Lower leg skin (tissue), 4 donors: ENCODE data around the gene DNTTIP2. TPM values are rescaled to one million over a fixed set of nuclear protein-coding genes. Genes with fewer than 3 reads are reported as not detected.

Experiments used
- DNase-seq, 2 donors: peaks; one replicate each; pipeline ENCODE4 v3.0.0-alpha.2; 2019; ENCODE audit warnings: low spot score in 2 of 2
- H3K4me3 ChIP-seq: fragments of 200-600 bp; sonication (generic); 2 replicates; pipeline ENCODE4 v1.5.1; 2017; ENCODE audit warnings: mild to moderate bottlenecking, low read depth; ENCODE audit not compliant: poor library complexity, severe bottlenecking
- POLR2A ChIP-seq, 2 donors: fragments of 450-650 bp; IDR thresholded peaks; one replicate each; pipeline ENCODE4 v1.6.1; 2016 to 2017; ENCODE audit warnings: antibody characterized with exemption in 2 of 2, mild to moderate bottlenecking in 1 of 2, moderate library complexity in 1 of 2
- WGBS, 2 donors: methylation state at CpG; one replicate each; pipeline ENCODE4 v1.1.5; 2018; 5-methylcytosine and 5-hydroxymethylcytosine counted together
- intact Hi-C: fragments of 100-400 bp; cut with DNase I; formaldehyde crosslinking; loops from one replicate; pipeline ENCODE4 v1.15.0; 2023; ENCODE audit warnings: low total_unique reads
- total RNA-seq, 4 donors: library from RNA; depleted of rRNA; stranded (reverse); fragments of >200 nt; gene quantifications; one replicate each; pipeline ENCODE4 v1.1.0, GENCODE V29; 2016
- TF ChIP-seq, protein P1 (sequence below), 3 donors: fragments of 450-650 bp; IDR thresholded peaks; one replicate each; pipeline ENCODE4 v1.5.1; 2016; ENCODE audit warnings: antibody characterized with exemption in 3 of 3, mild to moderate bottlenecking in 3 of 3, moderate library complexity in 2 of 3

Gene DNTTIP2
- total RNA-seq, 4 donors from 2014 or later: 27.0 to 42.0 (median 34.8) TPM

DNA sequence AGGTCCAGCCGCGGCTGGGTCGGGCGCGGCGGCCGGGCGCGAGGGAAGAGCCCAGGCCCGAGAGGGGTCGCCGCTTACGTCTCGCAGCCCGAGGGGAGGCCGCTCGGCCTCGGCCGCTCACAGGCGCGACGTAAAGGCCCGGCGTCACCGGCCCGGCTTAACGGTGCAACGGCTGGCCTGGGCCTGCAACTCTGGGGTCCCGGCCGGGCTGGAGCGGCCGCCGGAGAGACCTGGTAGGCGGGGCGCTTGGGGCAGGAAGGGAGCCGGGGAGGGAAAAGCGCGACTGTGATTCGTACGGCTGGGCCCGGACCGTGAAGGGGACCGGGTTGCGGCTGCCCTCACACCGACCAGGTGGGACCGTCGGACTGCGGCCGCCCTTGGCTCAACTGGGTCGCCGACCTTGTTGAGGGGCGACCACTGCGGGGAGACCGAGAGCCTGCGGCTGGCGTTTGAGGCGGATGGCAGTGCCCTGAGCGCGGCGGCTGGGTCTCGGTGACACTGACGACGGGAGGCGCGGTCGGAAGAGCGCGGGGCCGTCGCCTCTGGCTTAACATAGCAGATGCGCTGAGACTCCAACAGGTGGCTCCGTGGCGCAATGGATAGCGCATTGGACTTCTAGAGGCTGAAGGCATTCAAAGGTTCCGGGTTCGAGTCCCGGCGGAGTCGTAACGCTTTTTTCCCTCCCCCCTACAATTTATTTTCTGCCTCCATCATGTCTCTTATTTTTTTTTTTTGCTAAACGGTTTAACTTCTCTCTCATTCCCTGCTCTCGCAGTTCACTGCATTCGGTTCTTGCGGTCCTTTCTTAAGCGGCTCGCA is 31.8 kb downstream of the DNTTIP2 start:
- peak; percentile 86 to 97 for DNase-seq
- 0 to 1% methylated on average over 22 to 63 of the region's 86 CpGs for WGBS, 2 donors
- H3K4me3 ChIP-seq: peak overlapping the region; percentile 78
- intact Hi-C loops: loop anchor here (10.0 kb wide), 1 partner anchor 402 kb away; the partner anchor contains the start of gene FNBP1L
- TF ChIP-seq, protein P1, sequence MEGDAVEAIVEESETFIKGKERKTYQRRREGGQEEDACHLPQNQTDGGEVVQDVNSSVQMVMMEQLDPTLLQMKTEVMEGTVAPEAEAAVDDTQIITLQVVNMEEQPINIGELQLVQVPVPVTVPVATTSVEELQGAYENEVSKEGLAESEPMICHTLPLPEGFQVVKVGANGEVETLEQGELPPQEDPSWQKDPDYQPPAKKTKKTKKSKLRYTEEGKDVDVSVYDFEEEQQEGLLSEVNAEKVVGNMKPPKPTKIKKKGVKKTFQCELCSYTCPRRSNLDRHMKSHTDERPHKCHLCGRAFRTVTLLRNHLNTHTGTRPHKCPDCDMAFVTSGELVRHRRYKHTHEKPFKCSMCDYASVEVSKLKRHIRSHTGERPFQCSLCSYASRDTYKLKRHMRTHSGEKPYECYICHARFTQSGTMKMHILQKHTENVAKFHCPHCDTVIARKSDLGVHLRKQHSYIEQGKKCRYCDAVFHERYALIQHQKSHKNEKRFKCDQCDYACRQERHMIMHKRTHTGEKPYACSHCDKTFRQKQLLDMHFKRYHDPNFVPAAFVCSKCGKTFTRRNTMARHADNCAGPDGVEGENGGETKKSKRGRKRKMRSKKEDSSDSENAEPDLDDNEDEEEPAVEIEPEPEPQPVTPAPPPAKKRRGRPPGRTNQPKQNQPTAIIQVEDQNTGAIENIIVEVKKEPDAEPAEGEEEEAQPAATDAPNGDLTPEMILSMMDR (IDR thresholded peaks at IDR 0.05): no peak
- TF ChIP-seq POLR2A (IDR thresholded peaks at IDR 0.05): no peak

DNA sequence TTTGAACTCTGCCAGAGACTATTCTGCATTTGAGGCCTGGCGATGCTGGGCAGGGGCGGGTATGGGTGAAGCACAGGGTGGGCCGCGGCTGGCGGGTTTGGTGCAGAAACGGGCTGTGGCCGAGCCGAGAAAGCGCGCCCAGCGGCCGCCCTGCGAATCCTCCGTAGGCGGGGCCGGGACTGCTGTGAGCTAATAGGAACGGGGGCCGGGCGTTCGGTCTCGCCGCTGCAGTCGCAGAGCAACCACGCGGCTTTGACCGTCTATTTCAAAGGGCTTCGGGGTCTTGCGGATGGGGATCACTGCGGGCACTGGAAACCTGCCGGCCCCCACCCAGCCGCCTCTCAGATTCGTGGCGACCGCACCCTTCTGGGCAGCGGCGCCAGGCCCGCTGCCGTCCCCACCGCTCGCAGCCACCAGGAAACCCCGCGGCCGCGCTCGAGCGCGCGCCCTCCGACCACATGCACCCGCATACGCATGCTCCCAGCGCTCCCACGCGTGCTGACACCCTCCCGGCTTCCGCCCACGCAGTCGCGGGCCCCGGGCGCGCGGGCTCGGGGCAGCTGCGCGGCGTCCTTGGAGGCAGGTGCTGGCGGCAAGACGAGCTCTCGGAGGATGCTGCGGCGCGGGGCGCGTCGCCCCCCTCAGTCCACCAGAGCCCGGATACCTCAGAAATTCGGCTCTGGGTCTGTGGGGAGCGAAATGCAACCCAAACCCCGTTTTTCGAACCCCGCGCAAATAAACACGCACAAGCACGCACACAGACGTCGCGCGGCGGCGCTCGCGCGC is 32.6 kb downstream of the DNTTIP2 start:
- intact Hi-C loops: loop anchor here (10.0 kb wide), 1 partner anchor 402 kb away; the partner anchor contains the start of gene FNBP1L

DNA sequence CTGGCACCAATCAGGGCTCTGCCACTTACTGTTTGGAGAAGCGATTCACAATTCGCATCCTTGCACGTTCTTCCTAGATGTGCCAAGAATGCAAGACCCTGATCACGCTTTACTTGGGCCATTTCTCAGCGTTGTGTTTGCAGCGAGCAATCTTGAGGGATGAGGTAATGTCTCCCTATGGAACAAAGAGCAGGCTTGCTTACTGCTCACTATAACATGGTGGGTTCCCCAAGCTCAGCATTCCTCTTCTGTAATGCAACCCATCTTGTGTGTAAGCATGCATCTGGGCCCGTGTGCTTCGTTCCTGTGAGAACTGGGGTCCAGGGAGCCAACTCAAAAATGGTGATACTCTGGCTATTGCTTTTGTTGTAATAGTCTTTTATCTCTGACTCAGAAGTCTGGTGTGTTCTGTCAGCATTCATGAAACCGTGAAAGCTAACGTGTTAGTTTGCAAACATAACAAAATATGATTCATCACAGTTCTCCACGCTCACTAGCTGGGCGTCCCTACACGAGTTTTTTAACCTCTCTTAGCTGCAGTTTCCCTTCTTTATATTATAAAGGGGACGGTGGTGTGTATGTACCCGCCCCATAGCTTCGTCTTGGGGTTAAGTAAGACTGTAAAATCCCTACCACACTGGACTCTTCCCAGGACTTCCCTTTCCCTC is 33.3 kb downstream of the DNTTIP2 start:
- DNase-seq: peak in 1 of 2 donors; percentile 17
- peak overlapping the region; percentile 78 for H3K4me3 ChIP-seq
- 13 to 15% methylated on average over 16 of the region's 16 CpGs for WGBS, 2 donors
- intact Hi-C loops: loop anchor here (10.0 kb wide), 1 partner anchor 401 kb away; the partner anchor contains the start of gene FNBP1L
- no peak for TF ChIP-seq POLR2A (IDR thresholded peaks at IDR 0.05)
- TF ChIP-seq, protein P1 (IDR thresholded peaks at IDR 0.05): no peak

More for the DNA sequence above, 32.6 kb downstream of the DNTTIP2 start:
- TF ChIP-seq, protein P1 (IDR thresholded peaks at IDR 0.05): no peak
- TF ChIP-seq POLR2A (IDR thresholded peaks at IDR 0.05): no peak
- DNase-seq: peak; percentile 85 to 98
- 0 to 1% methylated on average over 17 to 42 of the region's 94 CpGs for WGBS, 2 donors
- H3K4me3 ChIP-seq: peak overlapping the region; percentile 78

DNA sequence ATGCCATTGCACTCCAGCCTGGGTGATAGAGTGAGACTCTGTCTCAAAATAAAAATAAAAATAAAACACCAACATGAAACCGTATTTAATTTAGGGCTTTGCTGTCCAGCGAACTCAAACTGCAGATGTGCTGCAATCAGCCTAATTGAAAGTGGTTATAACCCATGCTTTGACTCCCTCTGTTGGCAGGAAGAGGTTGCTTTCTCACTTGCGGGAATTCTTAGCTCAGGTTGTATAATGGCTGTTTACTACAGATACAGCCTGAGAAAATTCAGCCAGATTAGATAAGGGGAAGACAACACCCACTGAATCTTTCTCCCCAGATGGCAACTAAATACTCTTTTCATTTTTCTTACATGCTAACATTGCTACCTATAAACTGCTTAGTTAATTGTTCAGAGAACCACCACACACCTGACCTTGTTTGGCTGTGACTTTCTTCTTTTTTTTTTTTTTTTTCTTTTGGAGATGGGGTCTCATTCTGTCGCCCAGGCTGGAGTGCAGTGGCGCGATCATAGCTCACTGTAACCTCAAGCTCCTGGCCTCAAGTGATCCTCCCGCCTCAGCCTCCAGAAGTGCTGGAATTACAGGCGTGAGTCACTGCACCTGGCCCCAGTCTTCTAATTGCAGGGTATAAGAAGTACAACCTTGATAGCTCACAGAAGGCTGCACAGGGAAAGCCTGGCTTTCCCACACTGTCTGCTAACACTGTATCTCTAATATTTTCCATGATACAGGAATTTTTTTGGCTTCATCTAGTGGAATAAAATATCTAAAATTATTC is 34.6 kb downstream of the DNTTIP2 start:
- TF ChIP-seq, protein P1 (IDR thresholded peaks at IDR 0.05): no peak
- no peak for TF ChIP-seq POLR2A (IDR thresholded peaks at IDR 0.05)
- WGBS, 2 donors: 46 to 47% methylated on average over 8 of the region's 8 CpGs
- intact Hi-C loops: loop anchor here (10.0 kb wide), 1 partner anchor 400 kb away; the partner anchor contains the start of gene FNBP1L
- H3K4me3 ChIP-seq: no peak overlapping the region
- DNase-seq: peak in 1 of 2 donors; percentile 49
